ENCODE measurements around the gene SENP2.
"Not testable (repeated sequence)": the region's sequence is repeated elsewhere in the genome, so short reads cannot be mapped to it uniquely, and the experiment has no call there.

Gene SENP2

GRCh38 chr3:185659942-185660921 is 74.1 kb downstream of the SENP2 start:
- Histone ChIP-seq H3K27me3 (ENCODE audit: control insufficient read depth in 1 of 2, insufficient read depth in 2 of 2, low read length in 2 of 2) (peaks cover 0 to 4% of the 10 kb centered on the region in 2 donors), H3K9ac (ENCODE audit: low read length) (no peak overlapping the region), H3K9me3 (ENCODE audit: low read length) (no peaks in the 10 kb centered on the region), H3K27ac (ENCODE audit: low read depth, low read length) (no peak overlapping the region), H3K36me3 (ENCODE audit: insufficient read depth, low read length) (no peaks in the 10 kb centered on the region), H3K4me3 (ENCODE audit: low read depth in 1 of 2, low read length in 2 of 2) (no peak overlapping the region), H3K4me1 (ENCODE audit: insufficient read depth, low read length) (peaks cover 18% of the 10 kb centered on the region)

GRCh38 chr3:185661296-185661695 is 75.2 kb downstream of the SENP2 start:
- H3K27ac ChIP-seq (ENCODE audit: low read depth, low read length); H3K9me3 ChIP-seq (ENCODE audit: low read length); H3K4me3 ChIP-seq (ENCODE audit: low read depth in 1 of 2, low read length in 2 of 2); H3K36me3 ChIP-seq (ENCODE audit: insufficient read depth, low read length); H3K27me3 ChIP-seq (ENCODE audit: control insufficient read depth in 1 of 2, insufficient read depth in 2 of 2, low read length in 2 of 2); H3K9ac ChIP-seq (ENCODE audit: low read length): not testable (repeated sequence)
- peaks cover 18% of the 10 kb centered on the region for H3K4me1 ChIP-seq (ENCODE audit: insufficient read depth, low read length)

- H3K36me3 ChIP-seq (ENCODE audit: insufficient read depth, low read length) = no peaks in the 10 kb centered on the region
- no peak overlapping the region for H3K4me3 ChIP-seq (ENCODE audit: low read depth in 1 of 2, low read length in 2 of 2)
- H3K4me1 ChIP-seq (ENCODE audit: insufficient read depth, low read length) = peaks cover 13% of the 10 kb centered on the region
- no peaks in the 10 kb centered on the region for H3K9me3 ChIP-seq (ENCODE audit: low read length)
- peaks cover 0 to 4% of the 10 kb centered on the region in 2 donors for H3K27me3 ChIP-seq (ENCODE audit: control insufficient read depth in 1 of 2, insufficient read depth in 2 of 2, low read length in 2 of 2)
- no peak overlapping the region for H3K27ac ChIP-seq (ENCODE audit: low read depth, low read length)
- no peak overlapping the region for H3K9ac ChIP-seq (ENCODE audit: low read length)
Observed at GRCh38 chr3:185661772-185662171, 75.7 kb downstream of the SENP2 start.

- no peak overlapping the region for H3K9ac ChIP-seq (ENCODE audit: low read length)
- peaks cover 4% of the 10 kb centered on the region for H3K4me1 ChIP-seq (ENCODE audit: insufficient read depth, low read length)
- no peaks in the 10 kb centered on the region for H3K36me3 ChIP-seq (ENCODE audit: insufficient read depth, low read length)
- H3K9me3 ChIP-seq (ENCODE audit: low read length) = no peaks in the 10 kb centered on the region
- no peak overlapping the region for H3K4me3 ChIP-seq (ENCODE audit: low read depth in 1 of 2, low read length in 2 of 2)
- H3K27ac ChIP-seq (ENCODE audit: low read depth, low read length) = no peak overlapping the region
- H3K27me3 ChIP-seq (ENCODE audit: control insufficient read depth in 1 of 2, insufficient read depth in 2 of 2, low read length in 2 of 2) = peaks cover 0 to 4% of the 10 kb centered on the region in 2 donors
Observed at GRCh38 chr3:185663929-185664328, 77.8 kb downstream of the SENP2 start.

GRCh38 chr3:185667574-185667973 is 81.5 kb downstream of the SENP2 start:
- no peaks in the 10 kb centered on the region for H3K36me3 ChIP-seq (ENCODE audit: insufficient read depth, low read length)
- H3K9me3 ChIP-seq (ENCODE audit: low read length) = no peaks in the 10 kb centered on the region
- H3K27ac ChIP-seq (ENCODE audit: low read depth, low read length) = no peak overlapping the region
- H3K27me3 ChIP-seq (ENCODE audit: control insufficient read depth in 1 of 2, insufficient read depth in 2 of 2, low read length in 2 of 2) = peaks cover 0 to 4% of the 10 kb centered on the region in 2 donors
- H3K4me1 ChIP-seq (ENCODE audit: insufficient read depth, low read length) = no peaks in the 10 kb centered on the region
- H3K9ac ChIP-seq (ENCODE audit: low read length) = no peak overlapping the region
- H3K4me3 ChIP-seq (ENCODE audit: low read depth in 1 of 2, low read length in 2 of 2) = no peak overlapping the region

GRCh38 chr3:185677146-185677829 is 91.2 kb downstream of the SENP2 start:
- Histone ChIP-seq H3K9me3 (ENCODE audit: low read length) (no peaks in the 10 kb centered on the region), H3K27me3 (ENCODE audit: control insufficient read depth in 1 of 2, insufficient read depth in 2 of 2, low read length in 2 of 2) (no peaks in the 10 kb centered on the region), H3K4me3 (ENCODE audit: low read depth in 1 of 2, low read length in 2 of 2) (no peak overlapping the region), H3K36me3 (ENCODE audit: insufficient read depth, low read length) (no peaks in the 10 kb centered on the region), H3K9ac (ENCODE audit: low read length) (no peak overlapping the region), H3K4me1 (ENCODE audit: insufficient read depth, low read length) (no peaks in the 10 kb centered on the region), H3K27ac (ENCODE audit: low read depth, low read length) (no peak overlapping the region)

GRCh38 chr3:185678027-185678426 is 91.9 kb downstream of the SENP2 start:
- Histone ChIP-seq H3K27me3 (ENCODE audit: control insufficient read depth in 1 of 2, insufficient read depth in 2 of 2, low read length in 2 of 2) (no peaks in the 10 kb centered on the region), H3K9me3 (ENCODE audit: low read length) (no peaks in the 10 kb centered on the region), H3K9ac (ENCODE audit: low read length) (no peak overlapping the region), H3K27ac (ENCODE audit: low read depth, low read length) (no peak overlapping the region), H3K4me1 (ENCODE audit: insufficient read depth, low read length) (no peaks in the 10 kb centered on the region), H3K36me3 (ENCODE audit: insufficient read depth, low read length) (no peaks in the 10 kb centered on the region), H3K4me3 (ENCODE audit: low read depth in 1 of 2, low read length in 2 of 2) (no peak overlapping the region)

GRCh38 chr3:185680231-185680630 is 94.1 kb downstream of the SENP2 start:
- H3K4me1 ChIP-seq (ENCODE audit: insufficient read depth, low read length) = no peaks in the 10 kb centered on the region
- H3K4me3 ChIP-seq (ENCODE audit: low read depth in 1 of 2, low read length in 2 of 2) = no peak overlapping the region
- no peak overlapping the region for H3K9ac ChIP-seq (ENCODE audit: low read length)
- no peaks in the 10 kb centered on the region for H3K9me3 ChIP-seq (ENCODE audit: low read length)
- no peaks in the 10 kb centered on the region for H3K36me3 ChIP-seq (ENCODE audit: insufficient read depth, low read length)
- H3K27ac ChIP-seq (ENCODE audit: low read depth, low read length) = no peak overlapping the region
- no peaks in the 10 kb centered on the region for H3K27me3 ChIP-seq (ENCODE audit: control insufficient read depth in 1 of 2, insufficient read depth in 2 of 2, low read length in 2 of 2)

Data from muscle layer of colon (tissue), 2 donors.